ENCODE data around the gene S100A1.

- TF ChIP-seq ZNF224 (CRISPR knock-in tag; IDR thresholded peaks at IDR 0.05) (no peak), EP300 (IDR thresholded peaks at IDR 0.05; ENCODE audit: low read depth in 2 of 2, low read length in 2 of 2) (no peak), EP300 (CRISPR knock-in tag; IDR thresholded peaks at IDR 0.05; ENCODE audit: borderline replicate concordance) (no peak), TCF7 (IDR thresholded peaks at IDR 0.05; ENCODE audit: low read depth) (no peak), HDAC6 (IDR thresholded peaks at IDR 0.05; ENCODE audit: low read depth, low read length) (no peak), PAXIP1 (CRISPR knock-in tag; conservative IDR thresholded peaks at IDR 0.05) (no peak), CC2D1A (CRISPR knock-in tag; IDR thresholded peaks at IDR 0.05) (no peak), CTCF (CRISPR knock-in tag; IDR thresholded peaks at IDR 0.05) (no peak), SP4 (CRISPR knock-in tag; IDR thresholded peaks at IDR 0.05) (no peak)
Observed at GRCh38 chr1:153659175-153659534, 30.9 kb downstream of the S100A1 start.
